BJ (cell line): ENCODE data around the gene MTMR12. TPM values are rescaled to one million over a fixed set of nuclear protein-coding genes. Genes with fewer than 3 reads are reported as not detected.
"Not testable (repeated sequence)": the region's sequence is repeated elsewhere in the genome, so short reads cannot be mapped to it uniquely, and the experiment has no call there.

Source experiments
- CTCF ChIA-PET: fragments of 350-600 bp; formaldehyde crosslinking; extraction: SDS; loops from one replicate; lab custom pipeline; 2021; ENCODE audit warnings: antibody characterized with exemption, inconsistent platforms; lab: Yijun Ruan, JAX
- POLR2A ChIA-PET: fragments of 300-600 bp; sonication (Branson Sonifier 250); formaldehyde crosslinking; extraction: SDS; loops from one replicate; lab custom pipeline; 2021; ENCODE audit warnings: antibody characterized with exemption; lab: Charles Lee
- DNase-seq: peaks from one replicate; pipeline ENCODE4 v3.0.0-alpha.2; 2011; ENCODE audit warnings: low read depth
- H3K27me3 ChIP-seq: 2 replicates; pipeline ENCODE4 v1.6.0; 2011; ENCODE audit warnings: low read length; ENCODE audit not compliant: control insufficient read depth, insufficient read depth
- H3K36me3 ChIP-seq: 2 replicates; pipeline ENCODE4 v1.5.1; 2011; ENCODE audit warnings: low read length; ENCODE audit not compliant: control insufficient read depth, insufficient read depth
- H3K4me3 ChIP-seq: 2 replicates; pipeline ENCODE4 v1.5.1; 2011; ENCODE audit warnings: low read depth, mild to moderate bottlenecking, control low read depth, low read length
- polyA plus RNA-seq: library from polyadenylated mRNA; depleted of rRNA; stranded (reverse); fragments of >200 nt; gene quantifications from 2 replicates; pipeline ENCODE4 v1.2.3, GENCODE V29; 2011
- TF ChIP-seq, protein P1 (sequence below): IDR thresholded peaks from 2 replicates; pipeline ENCODE4 v1.5.1; 2011; ENCODE audit warnings: low read depth, mild to moderate bottlenecking, control low read depth, inconsistent platforms, low read length, moderate library complexity; ENCODE audit not compliant: insufficient read depth

The MTMR12 gene
- polyA plus RNA-seq, 1 experiment: 11.1 TPM

DNA sequence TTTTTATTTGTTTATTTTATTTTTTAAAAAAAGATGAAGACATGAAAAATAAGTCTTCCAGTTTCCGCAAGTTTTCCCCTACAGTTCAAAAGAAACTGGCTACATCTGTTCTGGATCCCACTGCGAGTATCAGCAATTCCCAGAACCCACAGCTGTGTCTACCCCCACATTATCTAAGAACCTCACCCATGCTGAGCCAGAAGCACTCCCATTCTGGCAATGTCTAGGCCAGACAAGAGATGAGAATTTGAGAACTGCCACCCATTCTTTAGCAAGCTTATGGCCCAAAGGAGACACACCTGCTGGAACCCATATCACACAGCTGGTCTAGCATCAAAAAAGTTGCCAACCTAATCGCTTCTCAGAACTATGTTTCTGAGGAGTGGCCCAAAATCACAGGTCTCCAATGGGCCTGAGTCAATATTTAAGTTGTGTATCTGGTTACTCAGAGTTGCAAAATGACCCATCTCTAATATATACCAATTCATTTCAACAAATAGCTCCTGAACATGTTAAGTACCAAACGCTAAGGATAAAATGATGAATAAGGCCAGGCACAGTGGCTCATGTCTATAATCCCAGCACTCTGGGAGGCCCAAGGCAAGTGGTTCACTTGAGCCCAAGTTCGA is 27.1 kb downstream of the MTMR12 start:
- no peak overlapping the region for H3K4me3 ChIP-seq
- CTCF ChIA-PET: interaction anchor here (1.1 kb wide), 1 partner anchor 54 kb away, joined by 6 read pairs; no protein-coding TSS in a partner anchor
- DNase-seq: no peak
- no peaks in the 10 kb centered on the region for H3K36me3 ChIP-seq
- TF ChIP-seq, protein P1, sequence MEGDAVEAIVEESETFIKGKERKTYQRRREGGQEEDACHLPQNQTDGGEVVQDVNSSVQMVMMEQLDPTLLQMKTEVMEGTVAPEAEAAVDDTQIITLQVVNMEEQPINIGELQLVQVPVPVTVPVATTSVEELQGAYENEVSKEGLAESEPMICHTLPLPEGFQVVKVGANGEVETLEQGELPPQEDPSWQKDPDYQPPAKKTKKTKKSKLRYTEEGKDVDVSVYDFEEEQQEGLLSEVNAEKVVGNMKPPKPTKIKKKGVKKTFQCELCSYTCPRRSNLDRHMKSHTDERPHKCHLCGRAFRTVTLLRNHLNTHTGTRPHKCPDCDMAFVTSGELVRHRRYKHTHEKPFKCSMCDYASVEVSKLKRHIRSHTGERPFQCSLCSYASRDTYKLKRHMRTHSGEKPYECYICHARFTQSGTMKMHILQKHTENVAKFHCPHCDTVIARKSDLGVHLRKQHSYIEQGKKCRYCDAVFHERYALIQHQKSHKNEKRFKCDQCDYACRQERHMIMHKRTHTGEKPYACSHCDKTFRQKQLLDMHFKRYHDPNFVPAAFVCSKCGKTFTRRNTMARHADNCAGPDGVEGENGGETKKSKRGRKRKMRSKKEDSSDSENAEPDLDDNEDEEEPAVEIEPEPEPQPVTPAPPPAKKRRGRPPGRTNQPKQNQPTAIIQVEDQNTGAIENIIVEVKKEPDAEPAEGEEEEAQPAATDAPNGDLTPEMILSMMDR: no peak
- POLR2A ChIA-PET: no interaction called here
- H3K27me3 ChIP-seq: no peaks in the 10 kb centered on the region

DNA sequence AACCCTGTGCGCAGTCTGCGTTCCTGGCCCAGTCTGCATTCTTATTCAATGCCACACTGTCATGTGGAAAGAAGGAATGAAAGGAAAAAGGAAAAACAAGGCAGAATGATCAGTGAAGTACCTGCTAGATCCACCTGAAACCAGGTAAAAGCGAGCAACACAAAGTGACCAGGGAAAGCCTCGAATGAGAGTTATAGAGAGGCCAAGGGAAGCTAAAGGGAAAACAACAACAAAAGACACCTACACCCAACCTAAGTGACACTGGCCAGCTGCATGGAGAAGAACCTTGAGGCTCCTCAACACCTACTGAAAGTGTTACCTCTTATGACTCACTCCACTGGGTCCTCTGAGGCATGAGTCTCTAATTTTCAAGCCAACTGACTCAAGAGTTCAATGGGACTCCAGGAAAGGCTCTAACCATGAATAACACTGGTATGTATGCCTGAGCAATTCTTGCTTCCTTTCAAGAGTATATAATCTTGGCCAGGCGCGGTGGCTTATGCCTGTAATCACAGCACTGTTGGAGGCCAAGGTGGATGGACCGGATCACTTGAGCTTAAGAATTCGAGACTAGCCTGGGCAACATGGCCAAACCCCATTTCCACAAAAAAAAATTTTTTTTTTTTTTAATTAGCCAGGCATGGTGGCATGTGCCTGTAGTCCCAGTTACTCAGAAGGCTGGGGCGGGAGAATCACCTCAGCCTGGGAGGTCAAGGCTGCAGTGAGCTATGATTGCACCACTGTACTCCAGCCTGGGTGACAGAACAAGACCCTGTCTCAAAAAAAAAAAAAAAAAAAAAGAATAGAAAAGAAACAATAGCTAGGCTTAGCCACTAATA is 29.0 kb downstream of the MTMR12 start:
- TF ChIP-seq, protein P1: no peak
- H3K36me3 ChIP-seq: no peaks in the 10 kb centered on the region
- no peaks in the 10 kb centered on the region for H3K27me3 ChIP-seq
- H3K4me3 ChIP-seq: no peak overlapping the region
- no peak for DNase-seq
- CTCF ChIA-PET: interaction anchor here (1.1 to 1.5 kb wide), 3 partner anchors 8 to 14 kb away, joined by 4 to 6 read pairs (median 4); no protein-coding TSS in a partner anchor
- POLR2A ChIA-PET: no interaction called here

DNA sequence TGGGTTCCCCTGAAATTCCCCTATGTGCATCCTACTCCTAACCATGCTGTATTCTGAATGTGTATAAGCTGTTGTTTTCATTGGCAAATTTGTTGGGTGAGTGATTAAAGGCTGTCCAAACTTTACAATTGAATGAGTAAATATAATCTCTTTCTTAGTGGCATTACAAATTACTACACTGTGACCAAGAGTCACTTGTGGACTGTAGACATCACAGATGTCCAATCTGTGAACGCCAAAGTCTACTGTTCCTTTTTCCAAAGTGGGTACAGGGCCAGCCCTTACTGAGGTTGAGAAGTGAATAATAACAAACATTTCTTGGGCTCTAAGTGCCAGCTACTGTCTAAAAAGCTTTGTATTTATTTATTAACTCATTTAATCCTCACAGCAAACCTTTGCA is 29.7 kb downstream of the MTMR12 start:
- POLR2A ChIA-PET: no interaction called here
- DNase-seq: no peak
- no peak overlapping the region for H3K4me3 ChIP-seq
- H3K27me3 ChIP-seq: no peaks in the 10 kb centered on the region
- TF ChIP-seq, protein P1: no peak
- H3K36me3 ChIP-seq: no peaks in the 10 kb centered on the region
- CTCF ChIA-PET: no interaction called here

DNA sequence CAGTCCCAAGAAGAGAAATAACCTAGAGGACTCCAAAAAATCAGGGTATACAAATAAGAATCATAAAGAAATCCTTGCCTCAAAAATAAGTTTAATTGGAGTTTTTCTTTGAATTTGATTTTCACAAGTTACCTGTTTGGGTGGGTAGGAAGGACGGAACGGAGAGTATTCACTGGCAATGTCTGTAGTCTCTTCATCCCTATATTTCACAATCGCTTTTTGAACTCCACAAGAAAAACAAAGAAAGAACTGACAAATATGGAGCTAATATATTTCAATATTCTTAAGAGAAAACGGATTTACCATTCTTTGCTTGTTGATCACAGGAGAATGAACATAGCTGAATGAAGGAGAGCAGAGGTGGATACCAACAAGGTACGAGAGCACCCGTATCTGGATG is 30.1 kb downstream of the MTMR12 start:
- Histone ChIP-seq H3K36me3 (no peaks in the 10 kb centered on the region), H3K27me3 (no peaks in the 10 kb centered on the region), H3K4me3 (no peak overlapping the region)
- POLR2A ChIA-PET: no interaction called here
- DNase-seq: no peak
- TF ChIP-seq, protein P1: no peak
- CTCF ChIA-PET: no interaction called here

DNA sequence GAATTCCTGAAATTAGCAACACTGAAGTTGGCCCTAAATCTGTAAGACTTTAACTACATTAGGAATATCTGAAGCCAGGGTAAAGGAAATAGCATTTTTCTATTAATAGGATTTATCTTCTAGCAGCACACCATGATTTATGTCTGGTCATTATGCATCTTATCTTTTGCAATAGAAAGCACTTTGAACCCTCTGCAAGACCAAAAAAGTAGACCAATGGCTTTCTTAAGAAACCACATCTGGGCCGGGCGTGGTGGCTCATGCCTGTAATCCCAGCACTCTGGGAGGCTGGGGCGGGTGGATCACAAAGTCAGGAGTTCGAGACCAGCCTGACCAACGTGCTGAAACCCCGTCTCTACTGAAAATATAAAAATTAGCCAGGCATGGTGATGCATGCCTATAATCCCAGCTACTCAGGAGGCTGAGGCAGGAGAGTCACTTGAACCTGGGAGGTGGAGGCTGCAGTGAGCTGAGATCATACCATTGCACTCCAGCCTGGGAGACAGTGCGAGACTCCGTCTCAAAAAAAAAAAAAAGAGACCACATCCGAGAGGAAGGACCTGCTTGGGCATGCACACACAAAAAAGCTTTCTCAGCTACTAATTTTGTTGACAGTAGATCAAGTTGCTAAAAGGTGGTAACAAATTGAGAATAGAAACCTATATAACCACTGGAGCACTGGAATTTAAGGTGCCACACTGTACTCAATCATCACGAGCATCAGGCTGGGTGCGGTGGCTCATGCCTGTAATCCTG is 31.2 kb downstream of the MTMR12 start:
- H3K27me3 ChIP-seq, POLR2A ChIA-PET, DNase-seq, H3K4me3 ChIP-seq, H3K36me3 ChIP-seq, CTCF ChIA-PET: not testable (repeated sequence)
